ENCODE data around the gene LIFR. TPM values are rescaled to one million over a fixed set of nuclear protein-coding genes. Genes with fewer than 3 reads are reported as not detected.

Gene LIFR
- total RNA-seq, 1 donor from 2014 or later = 65.4 TPM

DNA sequence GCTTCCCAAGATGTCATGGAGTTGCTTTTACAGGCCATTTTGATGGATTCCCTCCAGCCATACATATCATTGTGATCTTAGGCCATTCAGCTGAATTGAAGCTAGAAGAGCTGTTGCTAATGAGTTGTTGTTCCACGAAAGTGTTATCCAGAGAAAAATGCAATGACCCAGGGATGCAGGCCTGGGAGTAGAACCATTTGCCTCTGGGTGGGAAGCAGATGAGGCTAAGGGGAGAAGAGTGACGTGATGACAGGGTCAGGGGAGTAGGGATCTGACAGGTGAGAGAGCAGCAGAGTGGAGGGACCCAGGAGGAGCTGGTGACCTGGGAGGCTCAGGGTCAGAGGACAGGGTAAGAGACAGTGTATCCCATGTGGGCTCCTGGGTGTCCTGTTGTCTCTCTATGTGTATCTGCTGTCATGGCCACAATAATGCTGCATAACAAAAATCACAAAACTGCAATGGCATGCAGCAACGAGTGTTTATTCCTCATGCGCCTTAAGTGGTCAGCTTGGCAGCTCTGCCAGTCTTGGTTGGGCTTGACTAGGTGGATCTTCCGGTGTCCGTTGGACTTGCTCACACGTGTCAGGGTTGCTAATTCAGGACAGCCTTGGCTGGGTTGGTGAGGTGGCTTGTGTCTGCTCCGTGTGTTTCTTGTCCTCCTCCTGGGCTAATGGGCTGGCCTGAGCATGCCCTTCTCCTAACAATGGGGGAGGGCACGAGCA is 90.6 kb downstream of the LIFR start:
- DNase-seq (ENCODE audit: low spot score) = no peak

GRCh38 chr5:38465061-38465460 is 91.4 kb downstream of the LIFR start:
- no peak for DNase-seq (ENCODE audit: low spot score)

DNA sequence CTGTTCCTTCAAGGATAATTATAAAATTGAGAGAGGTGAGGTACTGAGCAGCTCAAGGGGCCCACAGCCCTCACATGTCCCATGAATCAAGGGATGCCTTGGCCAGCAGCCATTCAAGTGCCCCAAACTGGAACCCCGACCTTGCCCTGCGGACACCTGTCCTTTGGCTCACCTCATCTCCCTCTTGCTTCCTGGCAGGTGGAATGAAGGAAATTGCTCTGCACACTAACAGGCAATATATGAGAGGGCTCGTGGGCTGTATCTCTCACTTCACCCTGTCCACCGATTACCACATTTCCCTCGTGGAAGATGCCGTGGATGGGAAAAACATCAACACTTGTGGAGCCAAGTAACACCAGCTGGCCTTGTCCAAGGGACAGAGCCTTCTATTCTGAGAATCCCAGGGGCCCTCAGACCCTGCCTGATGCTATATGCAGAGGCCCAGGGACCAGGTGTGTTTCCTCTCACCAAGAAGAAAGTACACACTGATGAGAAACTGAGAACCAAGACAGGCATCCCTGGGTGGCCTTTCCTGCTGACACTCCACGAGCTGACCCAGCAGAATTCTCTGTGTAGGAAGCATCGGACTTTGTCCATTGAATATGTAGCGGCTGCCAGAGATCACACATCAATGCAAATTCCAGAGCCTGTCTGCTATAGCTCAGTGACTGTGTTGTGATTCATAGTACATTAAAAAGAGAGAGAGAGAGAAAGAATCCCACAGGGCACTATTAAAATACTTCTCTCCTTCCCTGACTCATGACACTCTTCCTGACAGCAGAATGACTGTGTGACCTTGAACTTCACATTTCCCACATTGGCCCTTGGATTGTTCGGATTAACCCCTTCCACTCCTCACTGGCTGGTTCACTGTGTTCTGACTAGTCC is 92.6 kb downstream of the LIFR start:
- DNase-seq (ENCODE audit: low spot score) = no peak

DNA sequence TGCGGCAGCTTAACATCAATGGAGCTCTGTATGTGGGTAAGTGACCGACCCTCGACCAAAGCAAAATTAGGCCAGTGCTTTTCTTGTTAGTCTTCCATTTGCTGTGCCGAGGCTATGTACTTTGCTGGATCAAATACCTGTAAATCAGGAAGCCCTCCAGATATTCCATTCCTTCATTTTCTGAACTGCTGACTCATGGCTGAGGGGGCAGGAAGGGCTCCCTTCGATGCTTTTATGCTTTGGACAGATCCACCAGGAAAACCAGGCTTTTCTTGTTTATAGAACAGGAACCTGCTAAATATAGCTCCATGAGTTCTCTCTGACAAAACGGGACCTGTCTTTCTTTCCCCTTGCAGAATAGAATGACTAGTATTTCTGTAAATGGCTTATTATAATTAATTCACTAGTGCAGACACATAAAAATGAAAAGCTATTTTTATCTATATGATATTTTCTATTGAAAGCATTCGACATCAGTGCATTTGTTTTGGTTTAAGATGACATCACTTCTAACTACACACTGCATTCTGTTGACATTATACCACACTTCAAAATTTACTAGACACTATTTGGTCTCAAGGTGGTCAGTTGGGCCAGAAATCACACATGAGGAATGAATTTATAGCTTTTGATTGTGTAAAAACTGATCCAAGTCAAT is 93.3 kb downstream of the LIFR start:
- DNase-seq (ENCODE audit: low spot score) = no peak

- no peak for DNase-seq (ENCODE audit: low spot score)
These were observed 98.3 kb downstream of the LIFR start for GRCh38 chr5:38458174-38458573.

DNA sequence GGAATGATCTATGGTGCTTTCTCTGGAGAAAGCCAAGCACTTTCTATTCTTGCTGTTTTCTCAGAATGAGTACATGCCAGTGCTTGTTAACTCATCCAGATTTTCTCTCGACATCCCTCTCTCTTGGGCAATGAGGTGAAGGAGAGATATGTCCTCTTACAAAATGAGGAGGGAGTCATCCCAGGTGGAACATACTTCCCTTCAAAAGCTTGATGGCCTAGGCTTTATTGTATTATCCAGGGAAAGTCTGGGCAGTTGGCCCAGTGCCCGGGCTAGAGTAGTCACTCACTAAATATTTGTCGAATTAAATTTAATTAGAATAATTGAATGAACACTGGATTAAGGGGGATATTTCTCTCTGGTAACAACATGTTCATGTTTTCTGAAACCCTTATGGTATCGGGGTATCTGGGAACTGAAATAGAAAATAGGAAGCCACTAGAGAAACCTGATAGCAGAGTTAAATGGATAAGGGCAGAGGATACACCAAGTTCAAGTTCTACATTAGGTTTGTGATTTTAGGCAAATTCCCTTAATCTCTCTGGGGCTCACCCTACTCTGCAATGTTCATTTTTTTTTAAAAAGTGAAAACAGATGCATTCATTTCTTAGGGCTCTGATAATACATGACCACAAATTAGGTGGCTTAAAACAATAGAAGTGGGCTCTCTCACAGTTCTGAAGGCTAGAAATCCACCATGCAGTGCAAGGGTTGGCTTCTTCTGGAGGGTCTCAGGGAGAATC is 99.6 kb downstream of the LIFR start:
- no peak for DNase-seq (ENCODE audit: low spot score)

GRCh38 chr5:38455796-38456330 is 100.6 kb downstream of the LIFR start:
- DNase-seq (ENCODE audit: low spot score) = no peak

- DNase-seq (ENCODE audit: low spot score) = no peak
These were observed 102.5 kb downstream of the LIFR start for GRCh38 chr5:38453921-38454320.

GRCh38 chr5:38453506-38453905 is 102.9 kb downstream of the LIFR start:
- no peak for DNase-seq (ENCODE audit: low spot score)

GRCh38 chr5:38452201-38452600 is 104.2 kb downstream of the LIFR start:
- DNase-seq (ENCODE audit: low spot score) = no peak

- no peak for DNase-seq (ENCODE audit: low spot score)
These were observed 105.2 kb downstream of the LIFR start for GRCh38 chr5:38451074-38451725.

- no peak for DNase-seq (ENCODE audit: low spot score)
These were observed 105.8 kb downstream of the LIFR start for GRCh38 chr5:38450627-38451026.

DNA sequence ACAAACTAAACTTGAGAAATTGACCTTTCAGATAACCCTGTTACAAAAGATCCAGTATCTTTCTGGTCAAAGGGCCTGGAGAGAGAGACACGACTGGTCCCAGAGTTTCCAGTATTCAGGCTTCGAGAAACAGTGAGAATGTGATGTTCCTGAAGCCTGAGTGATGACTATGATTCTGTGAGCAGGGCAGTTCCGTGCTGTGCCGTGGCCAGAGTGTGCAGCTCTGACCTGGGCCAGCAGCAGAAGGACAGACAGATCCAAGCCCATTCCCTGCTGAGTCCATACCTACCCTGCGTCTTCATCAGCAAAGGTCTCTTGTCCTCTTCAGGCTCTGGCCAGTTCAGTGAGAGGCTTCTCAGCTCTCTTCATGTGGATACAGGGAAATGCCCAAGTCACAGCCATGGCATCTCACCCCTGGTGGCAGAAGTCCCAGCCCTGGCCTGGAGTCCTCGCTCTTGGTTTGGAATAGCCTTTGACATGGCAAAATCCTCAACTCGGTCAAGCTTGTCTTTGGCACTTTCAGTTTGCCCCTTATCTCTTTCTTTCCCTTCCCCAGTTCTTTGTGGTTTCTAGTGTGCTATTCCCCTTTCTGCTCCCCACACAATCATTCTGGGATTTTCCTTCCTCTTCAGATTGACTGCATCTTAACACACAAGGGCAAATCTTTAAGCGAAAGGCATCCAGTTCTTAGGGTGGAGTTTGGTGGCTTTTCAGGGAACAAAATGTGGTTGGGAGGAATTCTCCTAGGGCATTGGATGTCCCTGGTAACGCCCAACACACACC is 107.7 kb downstream of the LIFR start:
- DNase-seq (ENCODE audit: low spot score) = no peak

GRCh38 chr5:38447786-38448185 is 108.7 kb downstream of the LIFR start:
- no peak for DNase-seq (ENCODE audit: low spot score)

DNA sequence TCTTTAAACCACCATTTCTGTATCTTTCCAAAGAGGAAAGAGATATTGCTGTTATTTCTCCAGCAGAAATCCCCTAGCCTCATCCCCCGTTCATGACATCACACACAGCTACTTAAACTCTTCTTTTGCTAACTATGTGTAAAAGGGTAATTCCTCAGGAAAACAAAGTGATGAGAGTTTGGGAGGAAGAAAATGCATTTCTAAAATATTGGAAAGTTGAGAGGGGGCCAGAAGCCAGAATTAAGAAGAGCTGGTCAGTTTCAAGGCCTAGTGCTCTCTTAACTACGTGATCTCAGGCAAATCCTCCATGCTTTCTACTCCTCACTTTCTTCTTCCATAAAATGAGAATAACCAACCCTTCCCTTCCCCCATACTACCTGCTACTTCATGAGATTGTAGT is 109.4 kb downstream of the LIFR start:
- no peak for DNase-seq (ENCODE audit: low spot score)

DNA sequence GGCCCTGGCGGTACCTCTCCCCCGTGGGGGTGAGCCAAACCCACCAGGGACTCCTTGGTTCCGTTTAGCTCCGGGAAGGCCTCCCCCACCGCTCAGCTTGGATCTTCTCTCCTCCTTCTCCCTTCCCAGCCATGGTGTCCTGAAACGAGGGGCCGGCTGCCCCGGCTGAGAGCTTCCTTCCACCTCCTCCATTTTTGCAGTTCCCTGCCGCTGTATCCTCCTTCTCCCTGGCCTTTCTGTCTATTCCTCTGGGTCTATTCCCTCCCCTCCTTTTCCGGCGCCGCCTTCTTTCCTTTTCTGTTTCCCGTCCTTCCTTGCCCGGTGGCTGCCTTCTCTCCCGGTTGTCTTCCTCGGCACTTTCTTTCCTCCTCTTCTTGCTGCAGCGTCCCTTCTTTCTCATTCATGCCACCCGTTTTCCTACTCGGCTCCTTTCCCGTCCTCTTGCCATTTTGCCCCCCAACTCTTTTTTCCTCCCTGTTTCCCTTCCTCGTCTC is 110.4 kb downstream of the LIFR start:
- DNase-seq (ENCODE audit: low spot score) = no peak

DNA sequence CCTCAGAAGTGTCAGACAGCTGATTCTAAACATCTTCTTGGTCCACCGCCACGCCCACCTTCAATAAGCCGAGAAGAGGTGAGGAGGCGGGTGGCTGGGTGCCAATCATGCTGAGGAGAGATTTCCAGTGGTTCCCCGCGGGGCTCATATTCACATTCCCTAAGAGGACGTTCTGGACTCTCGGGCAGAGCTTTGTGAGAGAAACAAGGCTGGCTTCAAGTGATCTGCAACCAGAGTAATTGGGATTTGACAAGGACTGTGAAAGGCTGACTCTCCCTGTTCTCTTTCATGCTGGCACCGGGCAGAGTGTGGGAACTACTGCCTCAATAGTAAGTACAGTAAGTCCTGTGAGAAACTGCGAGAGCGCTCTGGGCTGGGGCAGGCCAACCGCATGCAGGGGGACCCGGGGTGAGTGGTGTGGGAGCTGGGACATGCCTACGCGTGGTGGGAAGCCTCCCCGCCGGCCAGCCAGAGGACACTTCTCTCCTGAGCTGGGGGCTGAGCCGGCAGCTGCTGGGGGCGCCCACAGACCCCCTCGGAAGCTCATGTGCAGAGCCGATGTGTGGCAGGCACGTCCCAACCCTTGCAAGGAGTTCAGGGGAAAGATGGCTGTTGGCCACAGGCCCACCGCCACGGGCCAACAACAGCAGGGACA is 110.9 kb downstream of the LIFR start:
- no peak for DNase-seq (ENCODE audit: low spot score)

DNA sequence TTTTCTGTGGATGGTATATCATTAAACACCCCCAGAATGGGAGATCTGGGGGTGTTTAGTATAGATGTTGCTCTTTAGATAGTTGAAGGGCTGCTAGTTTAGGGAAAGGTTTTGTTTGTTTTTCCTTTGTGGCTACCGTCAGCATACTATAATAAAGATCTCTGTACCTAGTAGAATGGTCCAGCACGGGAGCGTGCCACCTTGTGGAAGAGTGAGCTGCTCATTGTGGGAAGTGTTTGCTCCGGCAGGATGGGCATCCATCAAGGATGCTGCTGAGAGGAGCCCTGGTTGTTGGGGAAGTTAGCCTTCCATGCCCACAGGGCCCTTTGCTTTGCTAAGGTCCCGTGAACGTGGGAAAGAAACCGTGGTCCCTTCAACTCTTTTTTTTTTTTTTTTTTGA is 113.1 kb downstream of the LIFR start:
- DNase-seq (ENCODE audit: low spot score) = no peak

GRCh38 chr5:38442247-38442573 is 114.2 kb downstream of the LIFR start:
- no peak for DNase-seq (ENCODE audit: low spot score)
